Endometrium (tissue), 2 donors: Measurements from ENCODE around the gene HOXC11.

Experiments used
- FAIRE-seq: peaks from 2 replicates; lab custom pipeline; 2012; peaks lifted over from hg19 to GRCh38; lab: Jason Lieb, UNC
- donor health status: control.
- donor health status: control.

HOXC11 gene

GRCh38 chr12:53984901-53985691 lies 12.2 kb downstream of the HOXC11 start, which contains the start of gene HOXC10:
Gene HOXC10, plus strand, starts transcription at chr12:53985146. Its CDS starts 114 bp downstream, at chr12:53985260.
- FAIRE-seq = no peak

DNA sequence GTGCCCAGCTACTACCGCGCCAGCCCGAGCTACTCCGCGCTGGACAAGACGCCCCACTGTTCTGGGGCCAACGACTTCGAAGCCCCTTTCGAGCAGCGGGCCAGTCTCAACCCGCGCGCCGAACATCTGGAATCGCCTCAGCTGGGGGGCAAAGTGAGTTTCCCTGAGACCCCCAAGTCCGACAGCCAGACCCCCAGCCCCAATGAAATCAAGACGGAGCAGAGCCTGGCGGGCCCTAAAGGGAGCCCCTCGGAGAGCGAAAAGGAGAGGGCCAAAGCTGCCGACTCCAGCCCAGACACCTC lies 12.7 kb downstream of the HOXC11 start:
- FAIRE-seq = no peak

DNA sequence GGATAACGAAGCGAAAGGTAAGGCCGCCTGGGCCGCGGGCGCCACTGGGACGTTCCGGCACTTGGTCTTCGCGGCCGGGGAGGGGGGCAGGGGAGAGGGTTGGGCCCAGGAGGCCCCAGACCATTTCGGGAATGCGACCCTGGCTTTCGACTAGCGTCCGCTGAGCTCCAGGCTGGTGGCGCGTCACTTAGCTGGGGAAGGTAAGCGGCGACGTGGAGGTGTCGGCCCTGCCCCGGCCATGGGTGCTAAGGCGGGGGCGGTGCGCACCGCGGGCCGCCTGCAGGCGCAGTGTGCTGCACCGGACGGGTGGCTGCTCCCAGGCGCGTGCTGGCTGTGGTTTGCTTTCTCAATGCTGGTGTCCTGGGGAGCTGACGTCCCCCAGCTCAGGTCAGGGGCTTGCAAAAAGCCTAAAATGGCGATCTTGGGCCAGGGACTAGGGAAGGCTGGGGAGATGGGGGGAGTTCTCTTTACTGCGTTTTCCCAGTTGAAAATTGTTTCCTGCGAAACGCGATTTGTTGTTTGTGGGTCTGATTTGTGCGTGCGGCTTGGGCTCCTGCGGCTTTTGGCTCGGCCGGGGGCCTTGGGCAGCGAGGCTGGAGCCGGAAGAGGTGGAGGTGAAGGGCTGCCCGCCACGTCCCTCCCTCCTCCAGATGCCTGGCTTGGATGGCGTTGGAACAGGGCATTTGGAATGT lies 13.2 kb downstream of the HOXC11 start:
- no peak for FAIRE-seq

DNA sequence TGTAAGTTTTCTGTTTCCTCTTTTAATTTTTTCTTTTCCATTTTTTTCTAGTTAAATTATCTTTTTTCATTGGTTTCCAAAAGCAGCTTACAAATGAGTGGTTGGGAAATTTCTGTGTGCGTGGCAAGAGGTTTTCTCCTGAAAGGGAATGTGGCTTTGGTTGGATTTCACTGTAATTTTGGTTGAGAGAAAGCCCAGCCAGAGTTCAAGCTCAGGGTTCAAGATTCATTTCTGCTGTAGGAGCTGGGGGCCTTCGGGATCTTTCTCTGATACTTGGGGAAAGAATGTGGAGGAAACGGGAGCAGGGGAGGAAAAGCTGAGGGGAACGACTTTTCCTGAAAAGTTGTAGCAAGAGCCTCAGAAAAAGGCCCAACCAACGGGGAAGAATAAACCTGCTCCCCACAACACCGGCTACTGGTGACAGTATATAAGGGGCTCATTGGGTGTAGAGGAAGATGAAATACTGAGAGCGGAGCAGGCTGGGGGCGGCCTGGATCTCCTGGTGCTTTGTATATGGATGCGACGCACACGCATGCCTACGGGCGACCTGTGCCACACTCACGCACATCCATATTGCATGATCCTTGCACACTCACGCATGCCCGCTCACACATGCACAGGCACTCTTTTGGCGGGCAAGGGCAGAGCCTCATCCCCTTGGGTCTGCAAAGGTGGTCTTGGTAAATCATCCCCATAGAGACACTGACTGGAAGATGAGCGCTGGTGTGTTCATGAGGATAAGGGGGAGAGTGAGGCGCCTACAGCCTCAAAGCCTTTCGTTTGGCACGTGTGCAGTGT lies 14.0 kb downstream of the HOXC11 start:
- FAIRE-seq = no peak

DNA sequence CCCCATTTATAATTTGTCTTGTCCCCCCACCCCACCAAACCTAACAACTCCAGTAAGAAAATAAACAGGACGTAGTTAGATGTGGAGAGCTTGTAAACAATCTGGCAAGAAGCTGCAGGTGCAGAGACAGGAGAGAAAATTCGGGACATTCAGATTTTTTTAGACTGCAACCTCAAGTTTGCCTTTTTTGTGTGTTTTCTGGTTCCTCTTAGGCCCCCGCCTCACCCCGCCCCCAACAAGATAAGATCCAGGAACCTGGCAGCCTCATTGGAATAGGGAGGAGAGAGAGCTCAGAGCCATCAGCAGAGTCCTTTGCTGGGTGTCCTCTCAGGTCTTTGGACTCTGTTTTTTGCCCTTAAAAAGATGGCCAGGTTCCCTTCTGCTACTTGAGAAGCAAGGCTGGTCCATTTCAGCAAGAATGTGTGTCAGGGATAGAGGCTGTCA lies 14.9 kb downstream of the HOXC11 start:
- FAIRE-seq = no peak

DNA sequence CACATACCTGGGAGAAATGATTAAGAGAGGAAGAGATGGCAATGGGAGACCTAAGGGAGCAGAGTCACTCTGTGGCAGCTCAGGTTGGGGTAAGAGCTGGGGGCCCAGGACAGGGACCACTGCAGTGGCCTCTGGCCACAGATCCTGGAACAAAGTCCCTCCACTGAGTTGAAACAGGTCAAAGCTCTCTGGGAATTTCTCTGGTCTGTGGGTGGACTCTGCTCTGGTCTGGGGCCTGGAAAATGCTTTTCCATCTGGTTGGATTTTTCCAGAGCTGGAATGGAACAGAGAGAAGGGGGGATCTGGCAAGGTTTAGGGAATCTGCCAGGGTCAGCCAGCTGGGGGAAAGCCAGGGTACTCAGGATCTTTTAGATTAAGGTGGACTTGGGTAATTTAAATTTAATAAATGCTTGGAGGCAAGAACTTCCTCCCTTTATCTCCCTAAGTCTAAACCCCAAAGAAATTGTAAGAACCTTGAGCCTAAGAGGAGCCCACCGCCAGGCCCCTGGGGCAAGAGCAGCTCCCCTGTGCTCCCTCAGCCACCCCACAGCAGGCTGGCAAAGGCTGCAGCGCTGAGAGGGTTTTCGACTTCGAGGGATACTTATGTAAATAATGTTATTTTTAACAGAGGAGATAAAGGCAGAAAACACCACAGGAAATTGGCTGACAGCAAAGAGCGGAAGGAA lies 15.8 kb downstream of the HOXC11 start:
- FAIRE-seq = no peak

- FAIRE-seq = no peak
Observed at GRCh38 chr12:53989227-53990113, 16.5 kb downstream of the HOXC11 start.

DNA sequence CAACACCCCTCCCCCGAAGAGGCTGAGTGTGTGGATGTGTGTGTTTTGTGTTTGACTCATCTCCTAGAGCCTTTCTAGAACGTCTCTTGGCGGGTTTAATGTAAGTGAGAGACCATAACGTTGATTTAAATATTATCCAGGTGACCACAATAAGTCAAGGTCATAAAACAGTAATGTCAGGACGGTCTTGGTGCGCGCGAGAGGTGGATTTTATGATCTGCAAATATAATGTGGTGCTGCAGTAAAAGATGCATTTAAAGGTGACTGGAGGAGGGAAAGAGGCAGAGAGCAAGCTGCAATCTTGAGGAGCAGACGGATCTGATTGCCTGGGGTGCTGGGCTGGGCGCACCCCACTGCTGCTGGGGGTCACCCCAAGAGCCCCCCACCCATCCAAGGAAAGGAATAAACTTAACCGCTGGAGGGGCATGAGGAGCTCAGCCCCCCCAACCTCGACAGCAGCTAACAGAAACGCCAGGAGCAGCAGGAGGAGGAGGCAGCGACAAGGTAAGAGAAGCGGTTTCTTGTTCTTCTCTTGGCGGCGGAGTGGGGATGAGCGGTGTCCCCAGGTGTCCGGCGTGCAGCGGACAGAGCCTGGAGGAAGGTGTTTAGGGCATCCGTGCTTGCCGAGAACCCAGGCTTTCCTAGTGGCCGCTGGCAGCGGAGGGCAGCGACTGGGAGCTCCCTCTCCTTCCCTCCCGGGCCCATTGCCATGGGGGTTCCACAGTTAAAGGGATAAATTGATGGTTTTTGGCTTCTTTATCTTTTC lies 17.6 kb downstream of the HOXC11 start:
- no peak for FAIRE-seq

DNA sequence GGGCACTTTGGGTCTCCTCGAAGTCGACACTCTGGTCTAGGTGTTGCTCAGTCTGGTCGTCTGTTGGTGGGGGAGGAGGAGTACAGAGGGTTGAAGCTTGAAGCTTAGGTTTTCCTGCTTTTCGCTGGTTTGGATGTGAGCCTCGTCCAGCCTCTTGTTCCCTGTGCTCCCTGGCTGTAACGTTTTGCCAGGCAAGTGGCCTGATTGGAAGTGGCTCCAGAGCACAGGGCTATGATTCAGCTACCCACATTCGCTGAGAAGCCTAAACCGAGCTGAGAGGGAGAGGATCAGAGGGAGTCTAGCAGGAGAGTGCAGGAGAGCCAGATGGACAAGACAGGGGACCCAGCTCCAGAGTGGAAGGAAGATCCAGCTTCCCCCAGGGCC lies 18.1 kb downstream of the HOXC11 start:
- no peak for FAIRE-seq

DNA sequence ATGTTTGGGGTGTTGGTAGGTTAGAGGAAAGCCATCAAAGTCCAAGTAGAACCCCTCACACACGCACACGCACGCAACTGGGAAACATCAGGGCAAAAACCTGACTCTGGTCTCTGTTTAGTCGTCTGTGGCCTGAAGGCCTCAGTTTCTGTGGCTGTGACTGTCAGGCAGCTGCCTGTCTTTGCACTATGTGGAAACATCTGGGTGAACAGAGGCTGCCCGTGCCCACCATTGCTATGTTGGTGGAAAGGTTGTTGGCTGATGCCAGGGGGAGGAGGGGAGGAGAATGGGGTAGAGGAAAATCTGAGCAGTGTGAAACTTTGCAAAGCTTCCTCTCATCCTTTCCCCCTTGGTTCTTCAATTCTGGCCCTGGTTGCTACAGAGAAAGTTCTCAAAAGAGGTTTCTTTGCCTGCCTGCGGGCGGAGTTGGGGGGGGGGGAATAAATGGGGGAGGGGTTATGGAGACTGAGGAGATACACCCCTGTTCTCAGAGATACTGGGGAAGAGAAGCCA lies 19.5 kb downstream of the HOXC11 start:
- FAIRE-seq = no peak

- no peak for FAIRE-seq
Observed at GRCh38 chr12:53993162-53994008, 20.5 kb downstream of the HOXC11 start.

- no peak for FAIRE-seq
Observed at GRCh38 chr12:53994009-53994263, 21.0 kb downstream of the HOXC11 start.

- FAIRE-seq = no peak
Observed at GRCh38 chr12:53994264-53995001, 21.5 kb downstream of the HOXC11 start.

DNA sequence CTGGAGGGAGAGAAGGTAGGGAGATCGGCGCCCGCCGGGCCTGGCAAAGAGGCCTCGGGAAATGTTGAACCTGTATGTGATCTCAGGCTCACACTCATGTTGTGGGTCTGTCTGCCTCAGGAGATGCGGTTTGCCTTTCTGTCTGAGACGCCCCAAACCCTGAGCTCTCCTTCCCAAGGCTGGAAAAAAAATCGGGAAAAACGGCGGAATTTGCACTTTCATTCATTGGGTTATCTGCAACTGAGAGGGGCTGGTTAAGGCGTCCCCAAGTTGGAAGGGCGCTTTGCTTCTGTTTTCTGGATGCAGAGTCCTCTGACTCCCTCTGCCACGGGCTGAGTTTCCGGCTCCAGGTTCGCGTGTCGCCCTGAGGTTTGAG lies 22.1 kb downstream of the HOXC11 start:
- FAIRE-seq = no peak

- FAIRE-seq = no peak
Observed at GRCh38 chr12:53995378-53996239, 22.7 kb downstream of the HOXC11 start.

GRCh38 chr12:53996240-53997203 lies 23.6 kb downstream of the HOXC11 start:
- FAIRE-seq = no peak
